Lower leg skin (tissue), 3 donors: ENCODE data around the gene SDR9C7.
"Not testable (repeated sequence)": the region's sequence is repeated elsewhere in the genome, so short reads cannot be mapped to it uniquely, and the experiment has no call there.

Experiments used
- CTCF ChIP-seq, 3 donors: fragments of 450-650 bp; IDR thresholded peaks; one replicate each; pipeline ENCODE4 v1.5.1; 2016; ENCODE audit warnings: antibody characterized with exemption in 3 of 3, mild to moderate bottlenecking in 3 of 3, moderate library complexity in 2 of 3
- POLR2A ChIP-seq, 2 donors: fragments of 450-650 bp; IDR thresholded peaks; one replicate each; pipeline ENCODE4 v1.6.1; 2016 to 2017; ENCODE audit warnings: antibody characterized with exemption in 2 of 2, mild to moderate bottlenecking in 1 of 2, moderate library complexity in 1 of 2

GRCh38 chr12:56891885-56892284, 42.3 kb downstream of the SDR9C7 start:
- TF ChIP-seq POLR2A, CTCF (IDR thresholded peaks at IDR 0.05): not testable (repeated sequence)
